Esophagus muscularis mucosa (tissue), 4 donors: ENCODE measurements around the gene ATAD2B. TPM values are rescaled to one million over a fixed set of nuclear protein-coding genes. Genes with fewer than 3 reads are reported as not detected.
A peak's percentile ranks its signal among the peaks of the same experiment; 100 is the strongest.

ENCODE experiments used
- DNase-seq: peaks from one replicate; pipeline ENCODE4 v3.0.0-alpha.2; 2017; ENCODE audit errors: extremely low spot score
- H3K27ac ChIP-seq, 4 donors: fragments of 200-600 bp; sonication (generic); replicated peaks in 1 of 4; 1 replicate in 3 of 4; 2 replicates in 1 of 4; pipeline ENCODE4 v1.5.1; 2016 to 2019; ENCODE audit warnings: mild to moderate bottlenecking in 1 of 4
- H3K27me3 ChIP-seq, 4 donors: fragments of 200-600 bp; sonication (generic); one replicate each; pipeline versions ENCODE4 v1.5.1 to v1.6.0; 2016 to 2019
- H3K36me3 ChIP-seq, 4 donors: fragments of 200-600 bp; sonication (generic); one replicate each; pipeline ENCODE4 v1.5.1; 2016 to 2019
- H3K4me1 ChIP-seq, 4 donors: fragments of 200-600 bp; sonication (generic); one replicate each; pipeline ENCODE4 v1.5.1; 2016 to 2019
- H3K4me3 ChIP-seq, 4 donors: fragments of 200-600 bp; sonication (generic); 1 replicate in 2 of 4; 2 replicates in 2 of 4; pipeline ENCODE4 v1.5.1; 2016 to 2019; ENCODE audit warnings: mild to moderate bottlenecking in 4 of 4, moderate library complexity in 1 of 4
- H3K9me3 ChIP-seq, 4 donors: fragments of 200-600 bp; sonication (generic); 1 replicate in 3 of 4; 2 replicates in 1 of 4; pipeline ENCODE4 v1.5.1; 2016 to 2019
- EP300 ChIP-seq: sonication (generic); formaldehyde crosslinking; IDR thresholded peaks from one replicate; pipeline ENCODE4 v1.6.1; 2017; ENCODE audit warnings: antibody characterized with exemption
- POLR2A ChIP-seq: fragments of 450-650 bp; IDR thresholded peaks from one replicate; pipeline ENCODE4 v1.6.1; 2017; ENCODE audit warnings: antibody characterized with exemption, moderate library complexity, mild to moderate bottlenecking, low read depth
- POLR2AphosphoS5 ChIP-seq, 2 donors: sonication (generic); formaldehyde crosslinking; IDR thresholded peaks; one replicate each; pipeline ENCODE4 v1.6.1; 2017; ENCODE audit warnings: antibody characterized with exemption in 2 of 2
- WGBS: methylation state at CpG from one replicate; pipeline ENCODE4 v1.1.5; 2018; 5-methylcytosine and 5-hydroxymethylcytosine counted together
- intact Hi-C: fragments of 100-400 bp; cut with DNase I; formaldehyde crosslinking; loops from one replicate; pipeline ENCODE4 v1.15.1; 2023
- total RNA-seq, 4 donors: library from RNA; depleted of rRNA; stranded (reverse); fragments of >200 nt; gene quantifications; one replicate each; pipeline versions ENCODE4 v1.1.0 to v1.2.1, GENCODE V29; 2016
- TF ChIP-seq, protein P1 (sequence below), 3 experiments: fragments of 200-600 bp in 2 of 3; fragments of 450-650 bp in 1 of 3; sonication (generic) in 2 of 3; IDR thresholded peaks; one replicate each; pipeline ENCODE4 v1.5.1; 2017 to 2019; ENCODE audit warnings: antibody characterized with exemption in 3 of 3, mild to moderate bottlenecking in 2 of 3, moderate library complexity in 1 of 3

Gene ATAD2B
- total RNA-seq, 4 donors from 2014 or later = 8.0 to 17.4 (median 13.5) TPM

DNA sequence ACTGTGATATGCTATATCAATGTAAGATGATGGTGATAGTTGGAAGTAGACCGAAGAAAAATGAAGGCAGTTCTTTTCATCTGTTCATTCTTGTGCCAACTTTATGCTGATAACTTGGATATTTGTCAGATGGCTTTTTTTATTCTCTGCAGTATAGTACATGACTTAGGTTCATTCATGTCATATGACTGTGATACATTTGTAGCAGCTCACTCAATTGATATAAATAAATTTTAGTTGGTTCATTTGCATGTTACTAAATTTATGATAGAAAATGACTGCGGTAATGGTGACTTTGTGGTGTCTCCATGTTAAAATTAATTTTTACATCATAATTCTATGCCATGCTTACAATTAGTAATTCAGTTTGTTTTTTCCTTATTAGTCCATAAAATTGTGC lies 20.4 kb upstream of the ATAD2B start:
- intact Hi-C loops = no loop called here
- Histone ChIP-seq H3K4me1 (peaks cover 8 to 34% (median 30%) of the 10 kb centered on the region in 4 donors), H3K27me3 (no peaks in the 10 kb centered on the region), H3K9me3 (no peaks in the 10 kb centered on the region), H3K27ac (no peak overlapping the region), H3K36me3 (no peaks in the 10 kb centered on the region), H3K4me3 (no peak overlapping the region)
- TF ChIP-seq EP300 (no peak), POLR2A (no peak), POLR2AphosphoS5 (IDR thresholded peaks at IDR 0.05) (no peak)
- TF ChIP-seq, protein P1, sequence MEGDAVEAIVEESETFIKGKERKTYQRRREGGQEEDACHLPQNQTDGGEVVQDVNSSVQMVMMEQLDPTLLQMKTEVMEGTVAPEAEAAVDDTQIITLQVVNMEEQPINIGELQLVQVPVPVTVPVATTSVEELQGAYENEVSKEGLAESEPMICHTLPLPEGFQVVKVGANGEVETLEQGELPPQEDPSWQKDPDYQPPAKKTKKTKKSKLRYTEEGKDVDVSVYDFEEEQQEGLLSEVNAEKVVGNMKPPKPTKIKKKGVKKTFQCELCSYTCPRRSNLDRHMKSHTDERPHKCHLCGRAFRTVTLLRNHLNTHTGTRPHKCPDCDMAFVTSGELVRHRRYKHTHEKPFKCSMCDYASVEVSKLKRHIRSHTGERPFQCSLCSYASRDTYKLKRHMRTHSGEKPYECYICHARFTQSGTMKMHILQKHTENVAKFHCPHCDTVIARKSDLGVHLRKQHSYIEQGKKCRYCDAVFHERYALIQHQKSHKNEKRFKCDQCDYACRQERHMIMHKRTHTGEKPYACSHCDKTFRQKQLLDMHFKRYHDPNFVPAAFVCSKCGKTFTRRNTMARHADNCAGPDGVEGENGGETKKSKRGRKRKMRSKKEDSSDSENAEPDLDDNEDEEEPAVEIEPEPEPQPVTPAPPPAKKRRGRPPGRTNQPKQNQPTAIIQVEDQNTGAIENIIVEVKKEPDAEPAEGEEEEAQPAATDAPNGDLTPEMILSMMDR (IDR thresholded peaks at IDR 0.05) = no peak
- DNase-seq = no peak
- WGBS = 93% methylated on average over 2 of the region's 2 CpGs

DNA sequence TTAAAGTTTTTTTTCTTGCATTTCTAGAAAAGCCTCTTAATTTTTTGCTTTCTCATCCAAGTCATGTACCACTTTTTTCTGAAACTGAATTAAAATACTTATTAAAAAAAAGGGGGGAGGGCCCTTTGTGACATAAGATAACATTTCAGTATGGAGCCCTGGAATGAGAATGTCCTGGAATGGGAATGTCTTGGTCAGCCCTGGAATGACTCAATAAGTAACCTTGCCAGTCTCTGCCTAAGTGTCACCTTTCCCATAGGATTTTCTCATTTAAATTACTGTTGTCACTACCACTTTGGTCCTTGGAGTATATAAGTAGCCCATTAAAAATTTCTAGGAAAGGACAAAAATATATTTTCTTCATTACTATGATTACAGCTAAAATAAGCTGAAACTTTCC lies 18.1 kb upstream of the ATAD2B start:
- H3K9me3 ChIP-seq = no peaks in the 10 kb centered on the region
- H3K27ac ChIP-seq = no peak overlapping the region
- no peaks in the 10 kb centered on the region for H3K36me3 ChIP-seq
- no peak for DNase-seq
- intact Hi-C loops = loop anchor here (5.0 kb wide), 1 partner anchor 128 kb away; no protein-coding TSS in a partner anchor
- H3K4me1 ChIP-seq = peaks cover 18 to 38% (median 32%) of the 10 kb centered on the region in 4 donors
- no peaks in the 10 kb centered on the region for H3K27me3 ChIP-seq
- no peak overlapping the region for H3K4me3 ChIP-seq
- TF ChIP-seq POLR2AphosphoS5 (IDR thresholded peaks at IDR 0.05) (no peak), EP300 (no peak), POLR2A (no peak)
- TF ChIP-seq, protein P1 (IDR thresholded peaks at IDR 0.05) = no peak

DNA sequence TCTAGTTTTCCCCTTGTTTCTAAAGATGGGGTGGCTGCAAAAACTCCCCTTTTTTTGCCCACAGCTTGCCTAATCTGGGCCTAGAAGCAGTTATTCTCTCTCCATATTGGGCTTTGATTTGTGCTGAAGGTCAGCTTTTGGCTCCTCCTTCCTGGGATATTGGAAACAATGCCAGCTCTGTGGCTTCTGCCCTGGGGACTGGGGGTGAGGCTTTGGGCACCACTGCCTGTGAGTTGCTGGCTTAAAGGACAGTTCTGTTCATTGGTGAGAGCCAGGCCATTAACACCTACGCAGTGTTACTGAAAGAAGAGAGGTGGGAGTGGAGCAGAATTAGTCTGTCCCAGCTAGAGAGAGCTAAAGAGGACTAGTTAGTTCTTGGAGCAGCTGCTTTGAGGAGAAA lies 17.6 kb upstream of the ATAD2B start:
- intact Hi-C loops = loop anchor here (5.0 kb wide), 1 partner anchor 127 kb away; no protein-coding TSS in a partner anchor
- no peak for DNase-seq
- H3K4me1 ChIP-seq = peaks cover 19 to 41% (median 35%) of the 10 kb centered on the region in 4 donors

DNA sequence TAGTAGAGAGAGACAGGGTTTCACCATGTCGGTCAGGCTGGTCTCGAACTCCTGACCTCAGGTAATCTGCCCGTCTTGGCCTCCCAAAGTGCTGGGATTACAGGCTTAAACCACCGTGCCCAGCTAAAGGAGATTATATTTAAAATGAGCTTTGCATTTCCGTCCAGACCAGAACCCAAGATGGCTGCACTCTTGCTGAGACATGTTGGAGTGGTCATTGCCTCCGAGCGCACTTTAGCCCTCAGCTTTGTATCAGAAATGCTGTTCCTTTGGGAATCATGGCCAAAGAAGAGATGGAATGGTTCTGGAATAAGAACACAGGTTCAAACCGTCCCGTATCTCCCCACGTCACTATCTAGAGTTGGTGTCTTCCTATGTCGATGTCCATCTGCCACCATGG lies 16.7 kb upstream of the ATAD2B start:
- H3K4me1 ChIP-seq = peaks cover 23 to 49% (median 43%) of the 10 kb centered on the region in 4 donors
- 97% methylated on average over 10 of the region's 11 CpGs for WGBS
- no peak for TF ChIP-seq POLR2A
- TF ChIP-seq, protein P1 (IDR thresholded peaks at IDR 0.05) = no peak
- TF ChIP-seq EP300 = no peak
- no peak for TF ChIP-seq POLR2AphosphoS5 (IDR thresholded peaks at IDR 0.05)
- intact Hi-C loops = loop anchor here (5.0 kb wide), 1 partner anchor 126 kb away; no protein-coding TSS in a partner anchor
- no peaks in the 10 kb centered on the region for H3K27me3 ChIP-seq
- H3K4me3 ChIP-seq = no peak overlapping the region
- H3K36me3 ChIP-seq = no peaks in the 10 kb centered on the region
- H3K9me3 ChIP-seq = no peaks in the 10 kb centered on the region
- H3K27ac ChIP-seq = peak overlapping the region in 1 of 4 donors; percentile 15
- DNase-seq = no peak

More for the DNA sequence above, 17.6 kb upstream of the ATAD2B start:
- Histone ChIP-seq H3K27me3 (no peaks in the 10 kb centered on the region), H3K36me3 (no peaks in the 10 kb centered on the region), H3K4me3 (no peak overlapping the region), H3K9me3 (no peaks in the 10 kb centered on the region), H3K27ac (peak overlapping the region in 1 of 4 donors; percentile 36)
- TF ChIP-seq POLR2A (no peak), EP300 (no peak), POLR2AphosphoS5 (IDR thresholded peaks at IDR 0.05) (no peak)
- TF ChIP-seq, protein P1 (IDR thresholded peaks at IDR 0.05) = no peak
- 78% methylated on average over 1 of the region's 1 CpG for WGBS

DNA sequence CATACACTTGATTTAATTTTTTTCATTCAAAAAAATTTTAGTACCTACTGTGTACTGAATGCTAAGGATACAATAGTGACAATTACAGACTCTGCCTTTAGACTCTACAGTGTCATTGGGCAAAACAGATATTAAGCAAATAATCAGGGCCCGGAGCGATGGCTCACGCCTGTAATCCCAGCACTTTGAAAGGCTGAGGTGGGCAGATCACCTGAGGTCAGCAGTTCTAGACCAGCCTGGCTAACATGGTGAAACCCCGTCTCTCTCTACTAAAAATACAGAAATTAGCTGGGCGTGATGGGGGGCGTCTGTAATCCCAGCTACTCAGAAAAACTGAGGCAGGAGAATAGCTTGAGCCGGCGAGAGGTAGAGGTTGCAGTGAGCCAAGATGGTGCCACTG lies 14.7 kb upstream of the ATAD2B start:
- Histone ChIP-seq H3K27ac (peak overlapping the region in 3 of 4 donors; percentile 93 to 97 (median 94)), H3K4me3 (peak overlapping the region; percentile 69 to 97 (median 89)), H3K36me3 (no peaks in the 10 kb centered on the region), H3K9me3 (no peaks in the 10 kb centered on the region), H3K27me3 (no peaks in the 10 kb centered on the region), H3K4me1 (peaks cover 23 to 49% (median 43%) of the 10 kb centered on the region in 4 donors)
- no peak for TF ChIP-seq POLR2AphosphoS5 (IDR thresholded peaks at IDR 0.05)
- no peak for TF ChIP-seq EP300
- TF ChIP-seq, protein P1 (IDR thresholded peaks at IDR 0.05) = no peak
- no peak for TF ChIP-seq POLR2A
- DNase-seq = no peak
- intact Hi-C loops = loop anchor here (2.0 to 5.0 kb wide), 2 partner anchors 15 to 124 kb away; partner anchors contain the start of gene ATAD2B
- 78% methylated on average over 8 of the region's 8 CpGs for WGBS
